Uterus (tissue), 2 donors: ENCODE measurements around the gene CFAP69.

Source experiments
- POLR2A ChIP-seq, 2 donors: fragments of 450-650 bp; IDR thresholded peaks; one replicate each; pipeline ENCODE4 v1.6.1; 2016; ENCODE audit warnings: antibody characterized with exemption in 2 of 2, mild to moderate bottlenecking in 1 of 2, moderate library complexity in 1 of 2
- TF ChIP-seq, protein P1 (sequence below), 4 experiments: fragments of 200-600 bp in 2 of 4; fragments of 450-650 bp in 2 of 4; sonication (generic) in 2 of 4; IDR thresholded peaks; one replicate each; pipeline ENCODE4 v1.5.1; 2016 to 2019; ENCODE audit warnings: antibody characterized with exemption in 4 of 4, mild to moderate bottlenecking in 2 of 4, moderate library complexity in 1 of 4

DNA sequence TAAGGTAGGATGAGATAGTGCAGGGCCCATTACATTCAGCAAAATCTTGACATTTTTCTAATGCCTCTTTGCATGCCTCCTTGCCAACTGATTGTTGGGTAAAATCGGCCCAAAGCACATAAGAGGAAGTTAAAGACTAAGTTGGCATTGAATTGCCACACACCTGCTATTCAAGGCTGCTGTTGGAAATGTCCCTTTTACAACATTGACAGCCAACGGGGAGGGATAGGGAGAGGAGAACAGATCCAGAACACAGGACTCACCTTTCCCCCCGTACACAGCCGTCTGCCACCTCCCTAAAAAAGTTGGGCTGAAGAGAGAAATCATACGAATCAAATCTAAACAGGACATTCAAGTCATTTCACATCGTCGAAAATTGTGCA, 75.4 kb downstream of the CFAP69 start:
- TF ChIP-seq, protein P1, sequence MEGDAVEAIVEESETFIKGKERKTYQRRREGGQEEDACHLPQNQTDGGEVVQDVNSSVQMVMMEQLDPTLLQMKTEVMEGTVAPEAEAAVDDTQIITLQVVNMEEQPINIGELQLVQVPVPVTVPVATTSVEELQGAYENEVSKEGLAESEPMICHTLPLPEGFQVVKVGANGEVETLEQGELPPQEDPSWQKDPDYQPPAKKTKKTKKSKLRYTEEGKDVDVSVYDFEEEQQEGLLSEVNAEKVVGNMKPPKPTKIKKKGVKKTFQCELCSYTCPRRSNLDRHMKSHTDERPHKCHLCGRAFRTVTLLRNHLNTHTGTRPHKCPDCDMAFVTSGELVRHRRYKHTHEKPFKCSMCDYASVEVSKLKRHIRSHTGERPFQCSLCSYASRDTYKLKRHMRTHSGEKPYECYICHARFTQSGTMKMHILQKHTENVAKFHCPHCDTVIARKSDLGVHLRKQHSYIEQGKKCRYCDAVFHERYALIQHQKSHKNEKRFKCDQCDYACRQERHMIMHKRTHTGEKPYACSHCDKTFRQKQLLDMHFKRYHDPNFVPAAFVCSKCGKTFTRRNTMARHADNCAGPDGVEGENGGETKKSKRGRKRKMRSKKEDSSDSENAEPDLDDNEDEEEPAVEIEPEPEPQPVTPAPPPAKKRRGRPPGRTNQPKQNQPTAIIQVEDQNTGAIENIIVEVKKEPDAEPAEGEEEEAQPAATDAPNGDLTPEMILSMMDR (IDR thresholded peaks at IDR 0.05) = no peak
- TF ChIP-seq POLR2A (IDR thresholded peaks at IDR 0.05) = no peak
